SJSA1 (cell line): Measurements from ENCODE around the gene PKD2L2. TPM values are rescaled to one million over a fixed set of nuclear protein-coding genes. Genes with fewer than 3 reads are reported as not detected.
"Not testable (repeated sequence)": the region's sequence is repeated elsewhere in the genome, so short reads cannot be mapped to it uniquely, and the experiment has no call there.

Experiments
- DNase-seq, 2 experiments: peaks; one replicate each; pipeline ENCODE4 v3.0.0-alpha.2; 2015 to 2020; ENCODE audit warnings: low spot score in 2 of 2, low read depth in 1 of 2
- H3K27ac ChIP-seq: fragments of 250-450 bp; sonication (Bioruptor Pico); 2 replicates; pipeline ENCODE4 v1.5.1; 2020; ENCODE audit warnings: mild to moderate bottlenecking, moderate library complexity
- H3K27me3 ChIP-seq: fragments of 250-450 bp; sonication (Bioruptor Pico); replicated peaks from 2 replicates; pipeline ENCODE4 v1.5.1; 2020; ENCODE audit warnings: mild to moderate bottlenecking, moderate library complexity
- H3K36me3 ChIP-seq: fragments of 250-450 bp; sonication (Bioruptor Pico); 2 replicates; pipeline ENCODE4 v1.5.1; 2020; ENCODE audit warnings: mild to moderate bottlenecking
- H3K4me1 ChIP-seq: fragments of 250-450 bp; sonication (Bioruptor Pico); replicated peaks from 2 replicates; pipeline ENCODE4 v1.6.1; 2021; ENCODE audit warnings: mild to moderate bottlenecking
- H3K4me3 ChIP-seq: fragments of 250-450 bp; sonication (Bioruptor Pico); 2 replicates; pipeline ENCODE4 v1.5.1; 2020; ENCODE audit warnings: mild to moderate bottlenecking
- H3K9me3 ChIP-seq: fragments of 250-450 bp; sonication (Bioruptor Pico); replicated peaks from 2 replicates; pipeline ENCODE4 v1.5.1; 2020; ENCODE audit warnings: mild to moderate bottlenecking
- total RNA-seq: library from RNA; depleted of rRNA; stranded (reverse); fragments of >200 nt; shearing (Covaris generic); gene quantifications from 2 replicates; pipeline ENCODE4 v1.2.3, GENCODE V29; 2014; rRNA removed

Gene PKD2L2
- not detected in 2 replicates for total RNA-seq

- H3K4me1 ChIP-seq: no peaks in the 10 kb centered on the region
- no peak for DNase-seq
- peaks cover 12% of the 10 kb centered on the region for H3K27me3 ChIP-seq
- H3K9me3 ChIP-seq: no peaks in the 10 kb centered on the region
- no peak within 1 kb of the TSS for H3K27ac ChIP-seq
- H3K36me3 ChIP-seq: no peaks in the 10 kb centered on the region
- no peak within 1 kb of the TSS for H3K4me3 ChIP-seq
These were observed at the start of gene PKD2L2 for GRCh38 chr5:137888863-137889759. Gene PKD2L2, plus strand, starts transcription at chr5:137889457. Its CDS starts 35 bp downstream, at chr5:137889492.

GRCh38 chr5:137842296-137842695, 47.0 kb upstream of the PKD2L2 start:
- H3K4me1 ChIP-seq: no peaks in the 10 kb centered on the region
- H3K4me3 ChIP-seq: no peak overlapping the region
- no peaks in the 10 kb centered on the region for H3K9me3 ChIP-seq
- H3K27me3 ChIP-seq: peaks cover 3% of the 10 kb centered on the region; the same call in 1 of the 2 replicates
- no peak overlapping the region for H3K27ac ChIP-seq
- H3K36me3 ChIP-seq: no peaks in the 10 kb centered on the region
- DNase-seq: no peak

GRCh38 chr5:137843676-137844299, 45.5 kb upstream of the PKD2L2 start:
- Histone ChIP-seq H3K36me3 (no peaks in the 10 kb centered on the region), H3K4me3 (no peak overlapping the region), H3K27ac (no peak overlapping the region), H3K9me3 (no peaks in the 10 kb centered on the region), H3K27me3 (no peaks in the 10 kb centered on the region; the same call in 1 of the 2 replicates), H3K4me1 (no peaks in the 10 kb centered on the region)
- DNase-seq: no peak

DNA sequence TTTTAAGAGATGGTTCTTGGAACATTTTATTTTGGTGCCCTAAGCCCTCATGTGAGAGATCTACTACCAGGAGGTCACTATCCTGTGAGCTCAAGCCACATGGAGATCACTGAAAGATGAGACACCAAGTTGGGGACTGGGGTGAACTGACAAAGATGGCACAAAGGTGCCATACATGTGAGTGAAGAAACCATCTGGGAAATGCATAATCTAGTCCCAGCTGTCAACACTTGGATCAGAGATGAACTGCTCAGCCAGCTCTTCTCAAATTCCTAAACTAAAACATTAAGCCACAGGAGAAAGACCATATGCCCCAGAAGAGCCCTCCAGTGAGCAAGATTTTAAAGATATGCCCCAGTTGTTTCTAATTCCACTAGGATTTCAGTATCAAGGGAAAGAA, 43.8 kb upstream of the PKD2L2 start:
- no peak for DNase-seq
- no peak overlapping the region for H3K27ac ChIP-seq

DNA sequence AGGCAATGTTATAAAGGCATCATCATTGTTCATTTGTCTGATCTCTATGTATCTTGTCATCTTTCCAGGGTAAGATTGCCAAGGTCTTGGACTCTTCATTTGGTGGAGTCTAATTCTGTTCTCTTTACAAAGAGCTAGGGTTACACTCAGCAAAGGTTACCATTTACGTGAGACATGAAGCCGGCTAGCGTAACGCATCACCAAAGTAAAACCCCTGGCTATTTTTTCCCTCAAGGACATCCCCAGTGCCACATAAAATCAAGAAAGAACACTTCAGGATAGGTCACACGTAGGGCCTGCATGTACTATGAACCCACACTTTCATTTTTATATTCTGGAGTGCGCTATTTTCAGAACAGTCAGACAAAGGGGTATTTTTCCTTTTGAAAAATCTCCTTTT, 41.6 kb upstream of the PKD2L2 start:
- DNase-seq: no peak
- no peak overlapping the region for H3K27ac ChIP-seq
- no peaks in the 10 kb centered on the region; the same call in 1 of the 2 replicates for H3K27me3 ChIP-seq
- no peaks in the 10 kb centered on the region for H3K9me3 ChIP-seq
- no peak overlapping the region for H3K4me3 ChIP-seq
- no peaks in the 10 kb centered on the region for H3K36me3 ChIP-seq
- H3K4me1 ChIP-seq: no peaks in the 10 kb centered on the region

More for the DNA sequence above, 43.8 kb upstream of the PKD2L2 start:
- H3K27me3 ChIP-seq: no peaks in the 10 kb centered on the region; the same call in 1 of the 2 replicates
- H3K9me3 ChIP-seq: no peaks in the 10 kb centered on the region
- no peaks in the 10 kb centered on the region for H3K4me1 ChIP-seq
- no peaks in the 10 kb centered on the region for H3K36me3 ChIP-seq
- no peak overlapping the region for H3K4me3 ChIP-seq

DNA sequence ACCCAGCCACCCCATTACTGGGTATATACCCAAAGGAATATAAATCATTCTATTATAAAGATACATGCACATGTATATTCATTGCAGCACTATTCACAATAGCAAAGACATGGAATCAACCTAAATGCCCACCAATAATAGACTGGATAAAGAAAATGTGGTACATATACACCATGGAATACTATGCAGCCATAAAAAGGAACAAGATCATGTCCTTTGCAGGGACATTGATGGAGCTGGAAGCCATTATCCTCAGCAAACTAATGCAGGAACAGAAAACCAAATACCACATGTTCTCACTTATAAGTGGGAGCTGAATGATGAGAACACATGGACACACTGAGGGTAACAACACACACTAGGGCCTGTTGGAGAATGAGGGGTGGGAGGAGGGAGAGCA, 36.1 kb upstream of the PKD2L2 start:
- H3K36me3 ChIP-seq, H3K4me3 ChIP-seq, H3K9me3 ChIP-seq, H3K27ac ChIP-seq, H3K4me1 ChIP-seq, DNase-seq, H3K27me3 ChIP-seq: not testable (repeated sequence)

GRCh38 chr5:137856201-137856600, 33.1 kb upstream of the PKD2L2 start:
- DNase-seq: no peak
- no peak overlapping the region for H3K4me3 ChIP-seq
- no peak overlapping the region for H3K27ac ChIP-seq
- H3K36me3 ChIP-seq: no peaks in the 10 kb centered on the region
- H3K9me3 ChIP-seq: no peaks in the 10 kb centered on the region
- H3K27me3 ChIP-seq: 0 out of 2 replicates have a peak, but pooled peaks cover 2% of the 10 kb centered on the region
- no peaks in the 10 kb centered on the region for H3K4me1 ChIP-seq

GRCh38 chr5:137856916-137857862, 32.1 kb upstream of the PKD2L2 start:
- DNase-seq: no peak
- Histone ChIP-seq H3K27me3 (0 out of 2 replicates have a peak, but pooled peaks cover 2% of the 10 kb centered on the region), H3K4me1 (no peaks in the 10 kb centered on the region), H3K36me3 (no peaks in the 10 kb centered on the region), H3K27ac (no peak overlapping the region), H3K4me3 (no peak overlapping the region), H3K9me3 (no peaks in the 10 kb centered on the region)

GRCh38 chr5:137858223-137858916, 30.9 kb upstream of the PKD2L2 start:
- Histone ChIP-seq H3K9me3 (no peaks in the 10 kb centered on the region), H3K27me3 (0 out of 2 replicates have a peak, but pooled peaks cover 2% of the 10 kb centered on the region), H3K4me3 (no peak overlapping the region), H3K27ac (no peak overlapping the region), H3K4me1 (no peaks in the 10 kb centered on the region), H3K36me3 (no peaks in the 10 kb centered on the region)
- no peak for DNase-seq

DNA sequence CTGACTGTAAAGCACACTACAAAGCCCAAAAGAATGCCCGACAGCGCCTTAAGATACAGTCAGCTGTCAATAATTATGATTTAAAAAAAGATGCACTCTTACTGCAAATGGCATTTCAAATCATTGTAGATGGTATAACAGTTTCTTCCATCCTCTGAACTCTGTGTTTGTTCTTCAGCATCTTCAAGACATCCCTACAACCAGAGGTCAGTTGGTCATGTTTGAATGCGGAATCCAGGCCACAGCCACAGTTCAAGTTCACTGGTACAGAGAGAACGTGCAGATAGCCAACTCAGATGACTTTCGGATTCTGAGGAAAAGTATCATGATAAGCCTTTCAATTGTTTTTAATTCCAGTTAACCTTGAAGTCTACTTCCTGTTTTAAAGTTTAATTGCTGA, 30.3 kb upstream of the PKD2L2 start:
- Histone ChIP-seq H3K27me3 (0 out of 2 replicates have a peak, but pooled peaks cover 2% of the 10 kb centered on the region), H3K27ac (no peak overlapping the region), H3K36me3 (no peaks in the 10 kb centered on the region), H3K9me3 (no peaks in the 10 kb centered on the region), H3K4me3 (no peak overlapping the region), H3K4me1 (no peaks in the 10 kb centered on the region)
- DNase-seq: no peak

DNA sequence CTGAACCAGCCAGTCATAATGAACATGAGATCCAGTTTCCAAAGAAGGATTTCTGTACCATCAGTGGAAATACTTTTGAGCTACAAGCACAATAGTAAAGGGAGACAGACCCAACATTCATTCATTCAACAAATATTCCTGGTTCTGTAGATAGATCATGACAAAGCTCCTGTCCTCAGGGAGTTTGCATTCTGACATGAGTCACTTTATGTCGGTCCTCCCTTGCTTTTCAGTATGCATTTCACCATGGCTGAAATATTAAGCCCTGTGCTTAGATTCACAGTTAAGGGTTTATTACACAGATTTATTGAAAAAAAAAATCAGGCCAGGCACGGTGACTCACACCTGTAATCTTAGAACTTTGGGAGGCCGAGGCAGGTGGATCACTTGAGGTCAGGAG, 27.0 kb upstream of the PKD2L2 start:
- no peak for DNase-seq
- no peak overlapping the region for H3K4me3 ChIP-seq
- H3K4me1 ChIP-seq: no peaks in the 10 kb centered on the region
- no peaks in the 10 kb centered on the region for H3K9me3 ChIP-seq
- no peak overlapping the region for H3K27ac ChIP-seq
- 0 out of 2 replicates have a peak, but pooled peaks cover 5% of the 10 kb centered on the region for H3K27me3 ChIP-seq
- H3K36me3 ChIP-seq: no peaks in the 10 kb centered on the region

- not testable (repeated sequence) for H3K4me3 ChIP-seq, H3K27ac ChIP-seq, H3K4me1 ChIP-seq, DNase-seq, H3K36me3 ChIP-seq, H3K9me3 ChIP-seq
- H3K27me3 ChIP-seq: peaks cover 11% of the 10 kb centered on the region; the same call in 1 of the 2 replicates
These were observed 25.6 kb upstream of the PKD2L2 start for GRCh38 chr5:137863653-137864052.
